H7 (cell line): ENCODE measurements around the gene UBE2O. TPM values are rescaled to one million over a fixed set of nuclear protein-coding genes. Genes with fewer than 3 reads are reported as not detected.
A peak's percentile ranks its signal among the peaks of the same experiment; 100 is the strongest.

Source experiments
- DNase-seq: peaks from one replicate; pipeline ENCODE4 v3.0.0; 2012
- H3K27me3 ChIP-seq: 2 replicates; pipeline ENCODE4 v1.6.0; 2011; ENCODE audit warnings: mild to moderate bottlenecking, low read length; ENCODE audit not compliant: control insufficient read depth, insufficient read depth
- H3K36me3 ChIP-seq: replicated peaks from 2 replicates; pipeline ENCODE4 v1.5.1; 2011; ENCODE audit warnings: low read length; ENCODE audit not compliant: control insufficient read depth, insufficient read depth
- H3K4me3 ChIP-seq: 2 replicates; pipeline ENCODE4 v1.5.1; 2011; ENCODE audit warnings: low read depth, mild to moderate bottlenecking, control low read depth, low read length, moderate library complexity; ENCODE audit not compliant: insufficient read depth
- total RNA-seq: library from RNA; depleted of rRNA; stranded (reverse); fragments of >200 nt; shearing (Covaris generic); gene quantifications from 2 replicates; pipeline ENCODE4 v1.2.3, GENCODE V29; 2014

Gene UBE2O
- total RNA-seq, 1 experiment from 2014 or later: 58.7 TPM

GRCh38 chr17:76381633-76382350, 71.2 kb downstream of the UBE2O start:
- DNase-seq: peak; percentile 64
- no peaks in the 10 kb centered on the region for H3K36me3 ChIP-seq
- peak overlapping the region; percentile 63 for H3K4me3 ChIP-seq
- H3K27me3 ChIP-seq: peaks cover 40% of the 10 kb centered on the region

GRCh38 chr17:76379646-76380376, 73.1 kb downstream of the UBE2O start:
- H3K36me3 ChIP-seq: no peaks in the 10 kb centered on the region
- peaks cover 25% of the 10 kb centered on the region for H3K27me3 ChIP-seq
- peak; percentile 20 for DNase-seq
- H3K4me3 ChIP-seq: no peak overlapping the region

GRCh38 chr17:76379275-76379641, 73.7 kb downstream of the UBE2O start:
- Histone ChIP-seq H3K4me3 (no peak overlapping the region), H3K36me3 (no peaks in the 10 kb centered on the region), H3K27me3 (peaks cover 20% of the 10 kb centered on the region)
- no peak for DNase-seq

- Histone ChIP-seq H3K27me3 (peaks cover 15% of the 10 kb centered on the region), H3K4me3 (no peak overlapping the region), H3K36me3 (no peaks in the 10 kb centered on the region)
- DNase-seq: peak; percentile 15
Measured at GRCh38 chr17:76378548-76379274, 74.2 kb downstream of the UBE2O start.

GRCh38 chr17:76376318-76377133, 76.4 kb downstream of the UBE2O start:
- H3K36me3 ChIP-seq: no peaks in the 10 kb centered on the region
- no peak for DNase-seq

GRCh38 chr17:76371656-76372628, 81.0 kb downstream of the UBE2O start:
- no peaks in the 10 kb centered on the region for H3K27me3 ChIP-seq
- no peak for DNase-seq
- H3K4me3 ChIP-seq: no peak overlapping the region
- no peaks in the 10 kb centered on the region for H3K36me3 ChIP-seq

More at GRCh38 chr17:76376318-76377133, 76.4 kb downstream of the UBE2O start:
- no peaks in the 10 kb centered on the region for H3K27me3 ChIP-seq
- H3K4me3 ChIP-seq: no peak overlapping the region

- peak; percentile 66 for DNase-seq
Measured at GRCh38 chr17:76370261-76370993, 82.5 kb downstream of the UBE2O start.

GRCh38 chr17:76369804-76370203, 83.1 kb downstream of the UBE2O start:
- no peaks in the 10 kb centered on the region for H3K27me3 ChIP-seq
- H3K4me3 ChIP-seq: no peak overlapping the region
- DNase-seq: no peak
- no peaks in the 10 kb centered on the region for H3K36me3 ChIP-seq

More at GRCh38 chr17:76370261-76370993, 82.5 kb downstream of the UBE2O start:
- Histone ChIP-seq H3K36me3 (no peaks in the 10 kb centered on the region), H3K4me3 (no peak overlapping the region), H3K27me3 (no peaks in the 10 kb centered on the region)

- no peak for DNase-seq
- Histone ChIP-seq H3K36me3 (no peaks in the 10 kb centered on the region), H3K4me3 (no peak overlapping the region), H3K27me3 (no peaks in the 10 kb centered on the region)
Measured at GRCh38 chr17:76369379-76369778, 83.6 kb downstream of the UBE2O start.

- H3K36me3 ChIP-seq: no peaks in the 10 kb centered on the region
- no peaks in the 10 kb centered on the region for H3K27me3 ChIP-seq
- no peak overlapping the region for H3K4me3 ChIP-seq
- no peak for DNase-seq
Measured at GRCh38 chr17:76368545-76368944, 84.4 kb downstream of the UBE2O start.

- no peaks in the 10 kb centered on the region for H3K27me3 ChIP-seq
- no peak for DNase-seq
- no peaks in the 10 kb centered on the region for H3K36me3 ChIP-seq
Measured at GRCh38 chr17:76367642-76368041, 85.3 kb downstream of the UBE2O start.

GRCh38 chr17:76366247-76366646, 86.7 kb downstream of the UBE2O start:
- Histone ChIP-seq H3K36me3 (no peaks in the 10 kb centered on the region), H3K27me3 (no peaks in the 10 kb centered on the region), H3K4me3 (no peak overlapping the region)
- no peak for DNase-seq

More at GRCh38 chr17:76367642-76368041, 85.3 kb downstream of the UBE2O start:
- H3K4me3 ChIP-seq: no peak overlapping the region
